ENCODE data around the gene ANO4. TPM values are rescaled to one million over a fixed set of nuclear protein-coding genes. Genes with fewer than 3 reads are reported as not detected.

The ANO4 gene
- total and polyA plus RNA-seq, 2 of the 8 experiments (the other 6 are each of a cell fraction or from before 2014, with no cell fraction given), result 1.1 to 3.4 TPM

GRCh38 chr12:101082706-101083105 is 288.1 kb downstream of the ANO4 start:
- H3K23ac ChIP-seq (ENCODE audit: insufficient read length), result no peak overlapping the region
- H3K4me3 ChIP-seq (ENCODE audit: extremely low read depth in 1 of 4, insufficient read depth in 2 of 4, low read depth in 3 of 4, low read length in 4 of 4), result no peak overlapping the region
- peaks cover 2% of the 10 kb centered on the region; the same call in 1 of the 2 replicates for H3K23me2 ChIP-seq (ENCODE audit: low read depth, low read length)
- H4K91ac ChIP-seq (replicated peaks; ENCODE audit: insufficient read length, low read length), result no peak overlapping the region
- TF ChIP-seq GABPA (IDR thresholded peaks at IDR 0.05; ENCODE audit: borderline replicate concordance, insufficient read depth, low read length) (no peak), SP1 (IDR thresholded peaks at IDR 0.05; ENCODE audit: low read depth, low read length) (no peak), HDAC2 (IDR thresholded peaks at IDR 0.05; ENCODE audit: borderline replicate concordance in 1 of 2, low read depth in 2 of 2, low read length in 2 of 2) (no peak), RAD21 (IDR thresholded peaks at IDR 0.05 in 1 of 2, conservative IDR thresholded peaks at IDR 0.05 in 1 of 2; ENCODE audit: low read depth in 2 of 2, low read length in 2 of 2) (no peak), EGR1 (IDR thresholded peaks at IDR 0.05; ENCODE audit: borderline replicate concordance, low read depth, low read length) (no peak), TBP (IDR thresholded peaks at IDR 0.05; ENCODE audit: low read depth, low read length) (no peak), KDM5A (IDR thresholded peaks at IDR 0.05; ENCODE audit: low read length) (no peak), CTBP2 (IDR thresholded peaks at IDR 0.05; ENCODE audit: borderline replicate concordance, insufficient read depth, insufficient read length, low read length) (no peak)
- H3K9me3 ChIP-seq (ENCODE audit: insufficient read depth in 2 of 2, low read depth in 1 of 2, low read length in 1 of 2), result no peaks in the 10 kb centered on the region
- no peaks in the 10 kb centered on the region for H4K20me1 ChIP-seq (replicated peaks in 1 of 2; ENCODE audit: control insufficient read depth in 1 of 2, insufficient read depth in 2 of 2, low read length in 2 of 2)
- H3K4ac ChIP-seq (replicated peaks; ENCODE audit: insufficient read length, low read depth, low read length), result no peak overlapping the region
- H2BK120ac ChIP-seq (replicated peaks; ENCODE audit: low read depth, low read length), result no peak overlapping the region
- no peak overlapping the region for H3K14ac ChIP-seq (ENCODE audit: insufficient read length)
- H2AK5ac ChIP-seq (ENCODE audit: low read depth, low read length), result no peak overlapping the region
- no peak overlapping the region for H2BK15ac ChIP-seq (ENCODE audit: low read length)
- H3K36me3 ChIP-seq (ENCODE audit: control insufficient read depth in 2 of 4, insufficient read depth in 4 of 4, low read length in 3 of 4), result no peaks in the 10 kb centered on the region
- no peaks in the 10 kb centered on the region; a peak in 1 of 7 replicates for H3K4me1 ChIP-seq (replicated peaks in 1 of 4; ENCODE audit: control insufficient read depth in 3 of 4, insufficient read depth in 4 of 4, low read length in 3 of 4)
- no peaks in the 10 kb centered on the region for H3K79me1 ChIP-seq (ENCODE audit: low read depth, low read length)
- peak overlapping the region; percentile 23; the same call in 1 of the 2 replicates for H2BK12ac ChIP-seq (ENCODE audit: low read depth, low read length)
- POLR2A ChIA-PET (ENCODE audit: partially characterized antibody), result no interaction called here
- FAIRE-seq, result no peak
- no peak overlapping the region for H3K27ac ChIP-seq (ENCODE audit: low read depth, low read length)
- H3K56ac ChIP-seq (replicated peaks; ENCODE audit: insufficient read length, low read depth, low read length), result no peak overlapping the region
- H3K27me3 ChIP-seq (replicated peaks in 1 of 4; ENCODE audit: control insufficient read depth in 3 of 4, extremely low read depth in 1 of 4, insufficient read depth in 3 of 4, low read length in 3 of 4), result no peaks in the 10 kb centered on the region
- CTCF ChIA-PET (ENCODE audit: partially characterized antibody), result no interaction called here
- 79% methylated on average over 3 of the region's 3 CpGs; no CpG with 5 or more reads in 1 of the 2 experiments for WGBS, 2 experiments (ENCODE audit: extremely low coverage in 1 of 2, insufficient coverage in 1 of 2, insufficient read length in 1 of 2, insufficient replicate concordance in 2 of 2, low coverage in 1 of 2, low lambda C conversion rate in 2 of 2, missing lambda C conversion rate in 1 of 2)
- no peaks in the 10 kb centered on the region for H3K79me2 ChIP-seq (ENCODE audit: control insufficient read depth in 1 of 2, insufficient read depth in 2 of 2, low read length in 2 of 2)
- H2BK20ac ChIP-seq (ENCODE audit: low read length), result no peak overlapping the region
- no peak overlapping the region for H3K18ac ChIP-seq (ENCODE audit: extremely low read depth, low read length)
- H4K8ac ChIP-seq (ENCODE audit: extremely low read depth, insufficient read depth, low read length), result no peak overlapping the region
- no peak overlapping the region for H2AFZ ChIP-seq (ENCODE audit: low read length)
- no peak overlapping the region for H4K5ac ChIP-seq (ENCODE audit: insufficient read length, low read depth, low read length)
- no peak overlapping the region for H2BK5ac ChIP-seq (ENCODE audit: low read depth, low read length)
- no peak overlapping the region for H3K4me2 ChIP-seq (ENCODE audit: insufficient read depth in 1 of 2, low read depth in 2 of 2, low read length in 2 of 2)
- H3K9ac ChIP-seq (replicated peaks in 1 of 4; ENCODE audit: extremely low read depth in 1 of 4, low read depth in 3 of 4, low read length in 3 of 4), result no peak overlapping the region
- no peak for DNase-seq (ENCODE audit: low read depth in 1 of 2, low spot score in 2 of 2)
